Skin epidermis (tissue), 12 donors: ENCODE data around the gene TEX29.

Experiments used
- H3K27ac ChIP-seq, 21 experiments: fragments of 200-600 bp; sonication (generic) in 11 of 21; one replicate each; pipeline ENCODE4 v1.5.0; 2020; ENCODE audit warnings: mild to moderate bottlenecking in 3 of 21, inconsistent platforms in 2 of 21, moderate library complexity in 2 of 21
- H3K4me3 ChIP-seq, 7 experiments: fragments of 200-600 bp; sonication (generic) in 2 of 7; one replicate each; pipeline ENCODE4 v1.5.0; 2020; ENCODE audit warnings: inconsistent platforms in 2 of 7, mild to moderate bottlenecking in 2 of 7, moderate library complexity in 1 of 7

TEX29 gene

GRCh38 chr13:111288276-111288675 lies 32.2 kb upstream of the TEX29 start:
- Histone ChIP-seq H3K27ac (no peak overlapping the region), H3K4me3 (no peak overlapping the region)

GRCh38 chr13:111289251-111289650 lies 31.2 kb upstream of the TEX29 start:
- no peak overlapping the region for H3K27ac ChIP-seq
- H3K4me3 ChIP-seq: no peak overlapping the region

- H3K4me3 ChIP-seq: no peak overlapping the region
- H3K27ac ChIP-seq: no peak overlapping the region
Observed at GRCh38 chr13:111291908-111292307, 28.5 kb upstream of the TEX29 start.

- no peak overlapping the region for H3K4me3 ChIP-seq
- no peak overlapping the region for H3K27ac ChIP-seq
Observed at GRCh38 chr13:111292710-111293485, 27.5 kb upstream of the TEX29 start.

GRCh38 chr13:111295886-111296285 lies 24.6 kb upstream of the TEX29 start:
- no peak overlapping the region for H3K4me3 ChIP-seq
- no peak overlapping the region for H3K27ac ChIP-seq

- Histone ChIP-seq H3K27ac (no peak overlapping the region), H3K4me3 (no peak overlapping the region)
Observed at GRCh38 chr13:111296417-111296816, 24.0 kb upstream of the TEX29 start.

GRCh38 chr13:111298214-111298975 lies 22.0 kb upstream of the TEX29 start:
- Histone ChIP-seq H3K27ac (no peak overlapping the region), H3K4me3 (no peak overlapping the region)

- Histone ChIP-seq H3K4me3 (no peak overlapping the region), H3K27ac (no peak overlapping the region)
Observed at GRCh38 chr13:111302045-111302726, 18.3 kb upstream of the TEX29 start.

GRCh38 chr13:111303559-111303958 lies 16.9 kb upstream of the TEX29 start:
- Histone ChIP-seq H3K27ac (no peak overlapping the region), H3K4me3 (no peak overlapping the region)

- Histone ChIP-seq H3K27ac (no peak overlapping the region), H3K4me3 (no peak overlapping the region)
Observed at GRCh38 chr13:111304041-111304544, 16.3 kb upstream of the TEX29 start.

- H3K4me3 ChIP-seq: no peak overlapping the region
- no peak overlapping the region for H3K27ac ChIP-seq
Observed at GRCh38 chr13:111304603-111305289, 15.7 kb upstream of the TEX29 start.

GRCh38 chr13:111312944-111313590 lies 7.4 kb upstream of the TEX29 start:
- H3K4me3 ChIP-seq: no peak overlapping the region
- H3K27ac ChIP-seq: no peak overlapping the region

- Histone ChIP-seq H3K4me3 (no peak overlapping the region), H3K27ac (no peak overlapping the region)
Observed at GRCh38 chr13:111313911-111314425, 6.5 kb upstream of the TEX29 start.

- H3K4me3 ChIP-seq: no peak overlapping the region
- no peak overlapping the region for H3K27ac ChIP-seq
Observed at GRCh38 chr13:111314852-111315251, 5.6 kb upstream of the TEX29 start.

GRCh38 chr13:111315347-111315995 lies 5.0 kb upstream of the TEX29 start:
- no peak overlapping the region for H3K4me3 ChIP-seq
- H3K27ac ChIP-seq: no peak overlapping the region

- no peak overlapping the region for H3K4me3 ChIP-seq
- H3K27ac ChIP-seq: no peak overlapping the region
Observed at GRCh38 chr13:111316161-111316730, 4.2 kb upstream of the TEX29 start.

- Histone ChIP-seq H3K27ac (no peak overlapping the region), H3K4me3 (no peak overlapping the region)
Observed at GRCh38 chr13:111317042-111317550, 3.3 kb upstream of the TEX29 start.
